Sciatic nerve (tissue), 2 donors: ENCODE measurements around the gene MGLL. TPM values are rescaled to one million over a fixed set of nuclear protein-coding genes. Genes with fewer than 3 reads are reported as not detected.
A peak's percentile ranks its signal among the peaks of the same experiment; 100 is the strongest.

Experiments
- ATAC-seq: fragments of 200-7000 bp; cut with Tn5 transposase; one replicate; pipeline ENCODE4 v1.9.1; 2020; ENCODE audit warnings: mild to moderate bottlenecking, moderate library complexity
- DNase-seq: peaks from one replicate; pipeline ENCODE4 v3.0.0-alpha.2; 2020; ENCODE audit warnings: low spot score
- intact Hi-C: fragments of 100-400 bp; cut with DNase I; formaldehyde crosslinking; loops from one replicate; pipeline ENCODE4 v1.14.2; 2022
- total RNA-seq: library from RNA; stranded (reverse); fragmentation: NEBNext Ultra II Directional; extraction: Animal tissue kit (Norgen Biotek cat#: 25700); gene quantifications from one replicate; pipeline ENCODE4 v1.2.1, GENCODE V29; 2021
- donor health status: DM: no; HTN: no; CAD: no.
- donor health status: DM: no; HTN: no; CAD: no.

Gene MGLL
- total RNA-seq, 1 donor from 2014 or later: 178 TPM

GRCh38 chr3:127794972-127795371, 27.3 kb downstream of the MGLL start:
- intact Hi-C loops: no loop called here
- DNase-seq (no peak), ATAC-seq (no peak)

GRCh38 chr3:127794402-127794801, 27.9 kb downstream of the MGLL start:
- intact Hi-C loops: no loop called here
- ATAC-seq (no peak), DNase-seq (no peak)

GRCh38 chr3:127792541-127793292, 29.6 kb downstream of the MGLL start:
- DNase-seq (peak; percentile 89), ATAC-seq (peak; percentile 82)
- intact Hi-C loops: no loop called here

- intact Hi-C loops: no loop called here
- no peak for ATAC-seq
- peak; percentile 53 for DNase-seq
Measured at GRCh38 chr3:127791221-127791913, 30.9 kb downstream of the MGLL start.

GRCh38 chr3:127790882-127791183, 31.5 kb downstream of the MGLL start:
- ATAC-seq (no peak), DNase-seq (peak; percentile 58)
- intact Hi-C loops: no loop called here

GRCh38 chr3:127789990-127790881, 32.1 kb downstream of the MGLL start:
- DNase-seq (peak; percentile 10), ATAC-seq (no peak)
- intact Hi-C loops: no loop called here

- ATAC-seq: no peak
Measured at GRCh38 chr3:127789051-127789450, 33.3 kb downstream of the MGLL start.

GRCh38 chr3:127788451-127788909, 33.8 kb downstream of the MGLL start:
- intact Hi-C loops: no loop called here
- ATAC-seq: peak; percentile 25
- DNase-seq: peak; percentile 54

More at GRCh38 chr3:127789051-127789450, 33.3 kb downstream of the MGLL start:
- DNase-seq: peak; percentile 51
- intact Hi-C loops: no loop called here

- ATAC-seq (no peak), DNase-seq (peak; percentile 49)
- intact Hi-C loops: no loop called here
Measured at GRCh38 chr3:127787571-127788365, 34.5 kb downstream of the MGLL start.

GRCh38 chr3:127787071-127787490, 35.2 kb downstream of the MGLL start:
- ATAC-seq (peak; percentile 53), DNase-seq (peak; percentile 56)
- intact Hi-C loops: no loop called here

GRCh38 chr3:127786353-127787070, 35.8 kb downstream of the MGLL start:
- ATAC-seq: peak; percentile 82
- intact Hi-C loops: no loop called here

GRCh38 chr3:127785711-127786265, 36.5 kb downstream of the MGLL start:
- ATAC-seq (no peak), DNase-seq (no peak)
- intact Hi-C loops: no loop called here

More at GRCh38 chr3:127786353-127787070, 35.8 kb downstream of the MGLL start:
- peak; percentile 85 for DNase-seq

- no peak for DNase-seq
- intact Hi-C loops: no loop called here
Measured at GRCh38 chr3:127784865-127785710, 37.2 kb downstream of the MGLL start.

GRCh38 chr3:127784283-127784682, 38.0 kb downstream of the MGLL start:
- ATAC-seq (no peak), DNase-seq (no peak)
- intact Hi-C loops: no loop called here

More at GRCh38 chr3:127784865-127785710, 37.2 kb downstream of the MGLL start:
- ATAC-seq: no peak

- DNase-seq (peak; percentile 9), ATAC-seq (no peak)
- intact Hi-C loops: no loop called here
Measured at GRCh38 chr3:127783642-127784160, 38.6 kb downstream of the MGLL start.

- intact Hi-C loops: no loop called here
- DNase-seq (peak; percentile 39), ATAC-seq (no peak)
Measured at GRCh38 chr3:127783166-127783565, 39.1 kb downstream of the MGLL start.
